ENCODE results near the gene ZNF558. TPM values are rescaled to one million over a fixed set of nuclear protein-coding genes. Genes with fewer than 3 reads are reported as not detected.

The ZNF558 gene
- total and polyA plus RNA-seq, 2 experiments from 2014 or later = 3.5 to 5.7 TPM

DNA sequence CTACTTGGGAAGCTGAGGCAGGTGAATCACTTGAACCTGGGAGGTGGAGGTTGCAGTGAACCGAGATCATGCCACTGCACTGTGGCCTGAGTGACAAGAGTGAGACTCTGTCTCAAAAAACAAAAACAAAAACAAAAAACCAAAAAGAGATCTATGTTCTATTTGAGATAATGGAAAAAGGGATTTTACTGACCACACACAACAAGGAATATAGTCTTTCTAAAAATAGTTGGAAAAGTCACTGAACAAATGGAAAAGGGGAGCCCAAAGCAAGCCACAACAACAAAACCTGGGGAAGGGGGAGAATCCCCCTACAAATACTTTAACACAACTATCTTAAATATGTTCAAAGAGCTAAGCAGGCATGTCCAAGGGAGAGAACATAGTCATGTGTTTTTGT, 37.3 kb downstream of the ZNF558 start:
- no peaks in the 10 kb centered on the region for H3K4me1 ChIP-seq (ENCODE audit: insufficient read depth)
- Mint-ChIP-seq H3K36me3 (ENCODE audit: low read depth) (peaks cover 23% of the 10 kb centered on the region; the same call in 2 of the 3 replicates), H3K4me3 (no peak overlapping the region), H3K4me1 (no peaks in the 10 kb centered on the region), H3K27ac (no peak overlapping the region), H3K9me3 (peaks cover 68% of the 10 kb centered on the region), H3K27me3 (ENCODE audit: insufficient read depth, low read depth, poor library complexity) (peaks cover 1% of the 10 kb centered on the region)
- no peak overlapping the region for H3K27ac ChIP-seq (ENCODE audit: low read depth)
- no peaks in the 10 kb centered on the region for H3F3A ChIP-seq (replicated peaks; ENCODE audit: low read depth)
- H3K36me3 ChIP-seq (ENCODE audit: insufficient read depth) = no peaks in the 10 kb centered on the region
- no peaks in the 10 kb centered on the region for H4K20me1 ChIP-seq (replicated peaks; ENCODE audit: insufficient read depth)
- no peaks in the 10 kb centered on the region for H3K9me2 ChIP-seq (ENCODE audit: insufficient read depth)
- H3K4me3 ChIP-seq = no peak overlapping the region
- ATAC-seq (no peak), DNase-seq (ENCODE audit: low spot score) (no peak)
- no peaks in the 10 kb centered on the region for H3K79me2 ChIP-seq (replicated peaks; ENCODE audit: insufficient read depth)
- no peak overlapping the region for H2AFZ ChIP-seq
- H3K27me3 ChIP-seq (ENCODE audit: insufficient read depth) = no peaks in the 10 kb centered on the region
- no peak for TF ChIP-seq ZNF114 (CRISPR knock-in tag; IDR thresholded peaks at IDR 0.05)
- no peak for TF ChIP-seq EZH2phosphoT487 (IDR thresholded peaks at IDR 0.05; ENCODE audit: unreplicated experiment)
- TF ChIP-seq JUNB (IDR thresholded peaks at IDR 0.05; ENCODE audit: unreplicated experiment) = no peak
- no peak for TF ChIP-seq ZNF462 (CRISPR knock-in tag; IDR thresholded peaks at IDR 0.05)
- TF ChIP-seq EZH2 (IDR thresholded peaks at IDR 0.05; ENCODE audit: low read depth, unreplicated experiment) = no peak
- TF ChIP-seq, protein P1, sequence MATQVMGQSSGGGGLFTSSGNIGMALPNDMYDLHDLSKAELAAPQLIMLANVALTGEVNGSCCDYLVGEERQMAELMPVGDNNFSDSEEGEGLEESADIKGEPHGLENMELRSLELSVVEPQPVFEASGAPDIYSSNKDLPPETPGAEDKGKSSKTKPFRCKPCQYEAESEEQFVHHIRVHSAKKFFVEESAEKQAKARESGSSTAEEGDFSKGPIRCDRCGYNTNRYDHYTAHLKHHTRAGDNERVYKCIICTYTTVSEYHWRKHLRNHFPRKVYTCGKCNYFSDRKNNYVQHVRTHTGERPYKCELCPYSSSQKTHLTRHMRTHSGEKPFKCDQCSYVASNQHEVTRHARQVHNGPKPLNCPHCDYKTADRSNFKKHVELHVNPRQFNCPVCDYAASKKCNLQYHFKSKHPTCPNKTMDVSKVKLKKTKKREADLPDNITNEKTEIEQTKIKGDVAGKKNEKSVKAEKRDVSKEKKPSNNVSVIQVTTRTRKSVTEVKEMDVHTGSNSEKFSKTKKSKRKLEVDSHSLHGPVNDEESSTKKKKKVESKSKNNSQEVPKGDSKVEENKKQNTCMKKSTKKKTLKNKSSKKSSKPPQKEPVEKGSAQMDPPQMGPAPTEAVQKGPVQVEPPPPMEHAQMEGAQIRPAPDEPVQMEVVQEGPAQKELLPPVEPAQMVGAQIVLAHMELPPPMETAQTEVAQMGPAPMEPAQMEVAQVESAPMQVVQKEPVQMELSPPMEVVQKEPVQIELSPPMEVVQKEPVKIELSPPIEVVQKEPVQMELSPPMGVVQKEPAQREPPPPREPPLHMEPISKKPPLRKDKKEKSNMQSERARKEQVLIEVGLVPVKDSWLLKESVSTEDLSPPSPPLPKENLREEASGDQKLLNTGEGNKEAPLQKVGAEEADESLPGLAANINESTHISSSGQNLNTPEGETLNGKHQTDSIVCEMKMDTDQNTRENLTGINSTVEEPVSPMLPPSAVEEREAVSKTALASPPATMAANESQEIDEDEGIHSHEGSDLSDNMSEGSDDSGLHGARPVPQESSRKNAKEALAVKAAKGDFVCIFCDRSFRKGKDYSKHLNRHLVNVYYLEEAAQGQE (IDR thresholded peaks at IDR 0.05; ENCODE audit: unreplicated experiment) = no peak
- TF ChIP-seq NANOG (IDR thresholded peaks at IDR 0.05; ENCODE audit: borderline replicate concordance) = no peak
- TF ChIP-seq ETS1 (IDR thresholded peaks at IDR 0.05) = no peak
- TF ChIP-seq ZNF331 (CRISPR knock-in tag; IDR thresholded peaks at IDR 0.05; ENCODE audit: low read depth) = no peak
- TF ChIP-seq CREB1 (CRISPR knock-in tag; IDR thresholded peaks at IDR 0.05; ENCODE audit: low read depth) = no peak
- no peak for TF ChIP-seq STAT1 (IDR thresholded peaks at IDR 0.05; ENCODE audit: unreplicated experiment)
- TF ChIP-seq, protein P2, sequence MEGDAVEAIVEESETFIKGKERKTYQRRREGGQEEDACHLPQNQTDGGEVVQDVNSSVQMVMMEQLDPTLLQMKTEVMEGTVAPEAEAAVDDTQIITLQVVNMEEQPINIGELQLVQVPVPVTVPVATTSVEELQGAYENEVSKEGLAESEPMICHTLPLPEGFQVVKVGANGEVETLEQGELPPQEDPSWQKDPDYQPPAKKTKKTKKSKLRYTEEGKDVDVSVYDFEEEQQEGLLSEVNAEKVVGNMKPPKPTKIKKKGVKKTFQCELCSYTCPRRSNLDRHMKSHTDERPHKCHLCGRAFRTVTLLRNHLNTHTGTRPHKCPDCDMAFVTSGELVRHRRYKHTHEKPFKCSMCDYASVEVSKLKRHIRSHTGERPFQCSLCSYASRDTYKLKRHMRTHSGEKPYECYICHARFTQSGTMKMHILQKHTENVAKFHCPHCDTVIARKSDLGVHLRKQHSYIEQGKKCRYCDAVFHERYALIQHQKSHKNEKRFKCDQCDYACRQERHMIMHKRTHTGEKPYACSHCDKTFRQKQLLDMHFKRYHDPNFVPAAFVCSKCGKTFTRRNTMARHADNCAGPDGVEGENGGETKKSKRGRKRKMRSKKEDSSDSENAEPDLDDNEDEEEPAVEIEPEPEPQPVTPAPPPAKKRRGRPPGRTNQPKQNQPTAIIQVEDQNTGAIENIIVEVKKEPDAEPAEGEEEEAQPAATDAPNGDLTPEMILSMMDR (conservative IDR thresholded peaks at IDR 0.05; ENCODE audit: low read depth in 2 of 2) = no peak
- TF ChIP-seq POLR2AphosphoS5 (IDR thresholded peaks at IDR 0.05; ENCODE audit: low read depth) = no peak
- H3K4me2 ChIP-seq = no peak overlapping the region

All from GM23338 (cell line).